ENCODE data around the gene SYMPK.

- TF ChIP-seq CTCF (conservative IDR thresholded peaks at IDR 0.05; ENCODE audit: low read depth, low read length) (no peak), EZH2 (IDR thresholded peaks at IDR 0.05; ENCODE audit: borderline replicate concordance, low read depth, low read length, poor library complexity, severe bottlenecking) (no peak)
Observed at GRCh38 chr19:45793876-45794275, 69.1 kb downstream of the SYMPK start.

Measured in A673 (cell line).